GM23338 (cell line): ENCODE measurements around the gene ATP9B. TPM values are rescaled to one million over a fixed set of nuclear protein-coding genes. Genes with fewer than 3 reads are reported as not detected.
A peak's percentile ranks its signal among the peaks of the same experiment; 100 is the strongest.

Experiments used
- ATAC-seq: fragments of 200-7000 bp; cut with Tn5 transposase; 3 replicates; pipeline ENCODE4 v1.9.1; 2020
- DNase-seq: peaks from one replicate; pipeline ENCODE4 v3.0.0-alpha.2; 2015; ENCODE audit warnings: low spot score
- H2AFZ ChIP-seq: fragments of 200-600 bp; sonication (generic); 2 replicates; pipeline ENCODE4 v1.8.0; 2016; ENCODE audit warnings: antibody characterized with exemption, mild to moderate bottlenecking, moderate library complexity
- H3F3A ChIP-seq: fragments of 200-600 bp; sonication (generic); replicated peaks from 2 replicates; pipeline ENCODE4 v1.8.0; 2017; ENCODE audit warnings: antibody characterized with exemption, mixed run types, low read depth
- H3K27ac ChIP-seq: fragments of 200-600 bp; sonication (generic); 2 replicates; pipeline ENCODE4 v1.6.1; 2016; ENCODE audit warnings: low read depth
- H3K27me3 ChIP-seq: fragments of 200-600 bp; sonication (generic); 2 replicates; pipeline ENCODE4 v1.8.0; 2016; ENCODE audit warnings: mild to moderate bottlenecking, mixed run types, moderate library complexity; ENCODE audit not compliant: insufficient read depth
- H3K36me3 ChIP-seq: fragments of 200-600 bp; sonication (generic); 2 replicates; pipeline ENCODE4 v1.8.0; 2016; ENCODE audit warnings: mild to moderate bottlenecking; ENCODE audit not compliant: insufficient read depth
- H3K4me1 ChIP-seq: fragments of 200-600 bp; sonication (generic); 2 replicates; pipeline ENCODE4 v1.8.0; 2016; ENCODE audit warnings: mild to moderate bottlenecking, moderate library complexity; ENCODE audit not compliant: insufficient read depth
- H3K4me2 ChIP-seq: fragments of 200-600 bp; sonication (generic); 2 replicates; pipeline ENCODE4 v1.7.1; 2017; ENCODE audit warnings: mixed run types
- H3K4me3 ChIP-seq: fragments of 200-600 bp; sonication (generic); 2 replicates; pipeline ENCODE4 v1.6.1; 2016; ENCODE audit warnings: mixed run types
- H3K79me2 ChIP-seq: fragments of 200-600 bp; sonication (generic); replicated peaks from 2 replicates; pipeline ENCODE4 v1.8.0; 2017; ENCODE audit warnings: mild to moderate bottlenecking; ENCODE audit not compliant: insufficient read depth
- H3K9me2 ChIP-seq: fragments of 200-600 bp; sonication (generic); 2 replicates; pipeline ENCODE4 v1.8.0; 2017; ENCODE audit not compliant: insufficient read depth
- H4K20me1 ChIP-seq: fragments of 200-600 bp; sonication (generic); replicated peaks from 2 replicates; pipeline ENCODE4 v1.8.0; 2017; ENCODE audit warnings: mild to moderate bottlenecking; ENCODE audit not compliant: insufficient read depth
- H3K27ac Mint-ChIP-seq: 2 replicates; pipeline ENCODE4 v1.8.0; 2020; ENCODE audit warnings: inconsistent platforms, mild to moderate bottlenecking, moderate library complexity, mixed read lengths
- H3K27me3 Mint-ChIP-seq: 3 replicates; pipeline ENCODE4 v1.8.0; 2022; ENCODE audit warnings: low read depth, mild to moderate bottlenecking, moderate library complexity, mixed read lengths, inconsistent platforms; ENCODE audit not compliant: insufficient read depth, poor library complexity
- H3K36me3 Mint-ChIP-seq: 3 replicates; pipeline ENCODE4 v1.8.0; 2021; ENCODE audit warnings: low read depth, mild to moderate bottlenecking, inconsistent platforms, moderate library complexity, mixed read lengths
- H3K4me1 Mint-ChIP-seq: 3 replicates; pipeline ENCODE4 v1.8.0; 2020; ENCODE audit warnings: mild to moderate bottlenecking, inconsistent platforms, mixed read lengths
- H3K4me3 Mint-ChIP-seq: 3 replicates; pipeline ENCODE4 v1.8.0; 2021; ENCODE audit warnings: moderate library complexity, mild to moderate bottlenecking, inconsistent platforms, mixed read lengths
- H3K9me3 Mint-ChIP-seq: 3 replicates; pipeline ENCODE4 v1.8.0; 2020; ENCODE audit warnings: moderate library complexity, mild to moderate bottlenecking, inconsistent platforms, mixed read lengths
- CREB1 ChIP-seq: fragments of 250-450 bp; sonication (Bioruptor Pico); IDR thresholded peaks from 2 replicates; pipeline ENCODE4 v1.5.0; 2020; ENCODE audit warnings: low read depth, mild to moderate bottlenecking, moderate library complexity
- CTCF ChIP-seq, 2 experiments: fragments of 200-600 bp in 1 of 2; sonication (generic) in 1 of 2; conservative IDR thresholded peaks; 2 replicates each; pipeline versions ENCODE4 v1.5.1 to v1.6.1; 2016 to 2017; ENCODE audit warnings: antibody characterized with exemption in 2 of 2, low read depth in 2 of 2, mild to moderate bottlenecking in 2 of 2, moderate library complexity in 1 of 2
- ETS1 ChIP-seq: IDR thresholded peaks from 2 replicates; pipeline ENCODE4 v1.6.1; 2016; ENCODE audit warnings: antibody characterized with exemption
- POLR2AphosphoS5 ChIP-seq: IDR thresholded peaks from 2 replicates; pipeline ENCODE4 v1.6.1; 2016; ENCODE audit warnings: antibody characterized with exemption, low read depth
- STAT1 ChIP-seq: IDR thresholded peaks from one replicate; pipeline ENCODE4 v1.6.1; 2016; ENCODE audit warnings: antibody characterized with exemption; ENCODE audit not compliant: unreplicated experiment
- ZNF114 ChIP-seq: fragments of 250-450 bp; sonication (Bioruptor Pico); IDR thresholded peaks from 2 replicates; pipeline ENCODE4 v1.5.0; 2020; ENCODE audit warnings: mild to moderate bottlenecking, moderate library complexity
- ZNF462 ChIP-seq: fragments of 250-450 bp; sonication (Bioruptor Pico); IDR thresholded peaks from 2 replicates; pipeline ENCODE4 v1.5.0; 2020; ENCODE audit warnings: mild to moderate bottlenecking, moderate library complexity
- polyA plus RNA-seq: library from polyadenylated mRNA; unstranded; fragments of >200 nt; fragmentation: Nextera tagmentation; extraction: Ambion mirVana; gene quantifications from 2 replicates; pipeline ENCODE4 v1.2.1, GENCODE V29; 2016
- total RNA-seq: library from RNA; depleted of rRNA; stranded (reverse); fragments of >200 nt; shearing (Covaris generic); gene quantifications from 2 replicates; pipeline ENCODE4 v1.2.3, GENCODE V29; 2014

Gene ATP9B
- total and polyA plus RNA-seq, 2 experiments from 2014 or later: 14.2 to 25.6 TPM

- Histone ChIP-seq H3K4me3 (peak overlapping the region; percentile 17; the same call in 1 of the 2 replicates), H3K4me1 (peaks cover 22% of the 10 kb centered on the region), H3K79me2 (no peaks in the 10 kb centered on the region; the same call in 1 of the 2 replicates), H3K27ac (no peak overlapping the region), H3K4me2 (peak overlapping the region; percentile 50), H3K9me2 (no peaks in the 10 kb centered on the region), H3K27me3 (no peaks in the 10 kb centered on the region), H3K36me3 (no peaks in the 10 kb centered on the region), H2AFZ (no peak overlapping the region), H3F3A (no peaks in the 10 kb centered on the region; the same call in 1 of the 2 replicates), H4K20me1 (no peaks in the 10 kb centered on the region; the same call in 1 of the 2 replicates)
- DNase-seq: peak; percentile 75
- H3K27me3 Mint-ChIP-seq: peaks cover 13% of the 10 kb centered on the region
- H3K4me1 Mint-ChIP-seq: peaks cover 64% of the 10 kb centered on the region
- H3K36me3 Mint-ChIP-seq: no peaks in the 10 kb centered on the region; the same call in 2 of the 3 replicates
- peak overlapping the region; percentile 51; the same call in 2 of the 3 replicates for H3K4me3 Mint-ChIP-seq
- ATAC-seq: peak; percentile 98
- H3K9me3 Mint-ChIP-seq: no peaks in the 10 kb centered on the region; the same call in 2 of the 3 replicates
- peak overlapping the region; percentile 41 for H3K27ac Mint-ChIP-seq
- TF ChIP-seq ZNF114 (CRISPR knock-in tag): peak; percentile 87
- TF ChIP-seq POLR2AphosphoS5: no peak
- TF ChIP-seq ZNF462 (CRISPR knock-in tag): peak; percentile 100
- no peak for TF ChIP-seq STAT1
Measured at GRCh38 chr18:79182047-79182713, 113.0 kb downstream of the ATP9B start.

- Histone ChIP-seq H4K20me1 (no peaks in the 10 kb centered on the region; the same call in 1 of the 2 replicates), H3K79me2 (no peaks in the 10 kb centered on the region; the same call in 1 of the 2 replicates), H3K36me3 (no peaks in the 10 kb centered on the region), H3K4me3 (no peak overlapping the region), H3K9me2 (no peaks in the 10 kb centered on the region), H3K27me3 (no peaks in the 10 kb centered on the region), H3K4me2 (no peak overlapping the region), H3F3A (no peaks in the 10 kb centered on the region; the same call in 1 of the 2 replicates), H3K27ac (no peak overlapping the region), H2AFZ (no peak overlapping the region), H3K4me1 (peaks cover 22% of the 10 kb centered on the region)
- H3K9me3 Mint-ChIP-seq: no peaks in the 10 kb centered on the region; the same call in 2 of the 3 replicates
- H3K4me1 Mint-ChIP-seq: peaks cover 57% of the 10 kb centered on the region
- H3K27me3 Mint-ChIP-seq: peaks cover 12% of the 10 kb centered on the region
- no peak overlapping the region for H3K27ac Mint-ChIP-seq
- no peak for ATAC-seq
- no peak for DNase-seq
- H3K4me3 Mint-ChIP-seq: no peak overlapping the region
- no peaks in the 10 kb centered on the region for H3K36me3 Mint-ChIP-seq
- TF ChIP-seq CTCF (conservative IDR thresholded peaks at IDR 0.05; ENCODE audit: low read depth in 2 of 2): no peak
- TF ChIP-seq STAT1: no peak
- no peak for TF ChIP-seq CREB1 (CRISPR knock-in tag)
- TF ChIP-seq ETS1: no peak
Measured at GRCh38 chr18:79185648-79186047, 116.5 kb downstream of the ATP9B start.
